GM23338 (cell line): Measurements from ENCODE around the gene SPATS1.

Source experiments
- CREB1 ChIP-seq: fragments of 250-450 bp; sonication (Bioruptor Pico); IDR thresholded peaks from 2 replicates; pipeline ENCODE4 v1.5.0; 2020; ENCODE audit warnings: low read depth, mild to moderate bottlenecking, moderate library complexity
- EZH2 ChIP-seq: fragments of 200-600 bp; sonication (generic); IDR thresholded peaks from one replicate; pipeline ENCODE4 v1.8.0; 2017; ENCODE audit warnings: antibody characterized with exemption, mild to moderate bottlenecking, low read depth; ENCODE audit not compliant: unreplicated experiment
- EZH2phosphoT487 ChIP-seq: fragments of 200-600 bp; sonication (generic); IDR thresholded peaks from one replicate; pipeline ENCODE4 v1.8.1; 2018; ENCODE audit warnings: antibody characterized with exemption; ENCODE audit not compliant: unreplicated experiment
- JUNB ChIP-seq: IDR thresholded peaks from one replicate; pipeline ENCODE4 v1.6.1; 2016; ENCODE audit warnings: antibody characterized with exemption; ENCODE audit not compliant: unreplicated experiment
- NANOG ChIP-seq: IDR thresholded peaks from 2 replicates; pipeline ENCODE4 v1.6.1; 2016; ENCODE audit warnings: antibody characterized with exemption, borderline replicate concordance
- POLR2AphosphoS5 ChIP-seq: IDR thresholded peaks from 2 replicates; pipeline ENCODE4 v1.6.1; 2016; ENCODE audit warnings: antibody characterized with exemption, low read depth
- ZNF114 ChIP-seq: fragments of 250-450 bp; sonication (Bioruptor Pico); IDR thresholded peaks from 2 replicates; pipeline ENCODE4 v1.5.0; 2020; ENCODE audit warnings: mild to moderate bottlenecking, moderate library complexity
- ZNF331 ChIP-seq: fragments of 250-450 bp; sonication (Bioruptor Pico); IDR thresholded peaks from 2 replicates; pipeline ENCODE4 v1.5.0; 2020; ENCODE audit warnings: low read depth, mild to moderate bottlenecking, moderate library complexity
- TF ChIP-seq, protein P1 (sequence below), 2 experiments: fragments of 200-600 bp in 1 of 2; sonication (generic) in 1 of 2; conservative IDR thresholded peaks; 2 replicates each; pipeline versions ENCODE4 v1.5.1 to v1.6.1; 2016 to 2017; ENCODE audit warnings: antibody characterized with exemption in 2 of 2, low read depth in 2 of 2, mild to moderate bottlenecking in 2 of 2, moderate library complexity in 1 of 2
- TF ChIP-seq, protein P2 (sequence below): IDR thresholded peaks from one replicate; pipeline ENCODE4 v1.6.1; 2018; ENCODE audit warnings: antibody characterized with exemption; ENCODE audit not compliant: unreplicated experiment

DNA sequence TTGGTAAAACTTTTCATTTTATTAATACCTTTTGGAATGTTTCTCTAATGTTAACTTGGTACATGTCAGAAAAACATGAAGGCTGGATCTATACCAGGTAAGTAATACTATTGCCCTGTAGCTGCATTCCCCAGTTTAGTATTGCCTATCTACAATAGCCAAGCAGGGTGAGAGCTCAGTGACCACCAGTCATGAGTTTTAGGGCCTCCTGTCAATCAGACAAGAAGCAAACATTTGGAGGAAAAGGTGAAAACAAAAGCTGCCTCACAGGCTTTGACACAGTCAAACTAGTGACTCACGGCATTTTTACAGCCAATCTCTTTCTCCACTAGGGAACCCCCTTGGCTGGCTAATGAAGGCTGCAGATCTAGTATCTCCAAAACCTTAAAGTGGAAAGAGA, 35.5 kb downstream of the SPATS1 start:
- TF ChIP-seq, protein P1, sequence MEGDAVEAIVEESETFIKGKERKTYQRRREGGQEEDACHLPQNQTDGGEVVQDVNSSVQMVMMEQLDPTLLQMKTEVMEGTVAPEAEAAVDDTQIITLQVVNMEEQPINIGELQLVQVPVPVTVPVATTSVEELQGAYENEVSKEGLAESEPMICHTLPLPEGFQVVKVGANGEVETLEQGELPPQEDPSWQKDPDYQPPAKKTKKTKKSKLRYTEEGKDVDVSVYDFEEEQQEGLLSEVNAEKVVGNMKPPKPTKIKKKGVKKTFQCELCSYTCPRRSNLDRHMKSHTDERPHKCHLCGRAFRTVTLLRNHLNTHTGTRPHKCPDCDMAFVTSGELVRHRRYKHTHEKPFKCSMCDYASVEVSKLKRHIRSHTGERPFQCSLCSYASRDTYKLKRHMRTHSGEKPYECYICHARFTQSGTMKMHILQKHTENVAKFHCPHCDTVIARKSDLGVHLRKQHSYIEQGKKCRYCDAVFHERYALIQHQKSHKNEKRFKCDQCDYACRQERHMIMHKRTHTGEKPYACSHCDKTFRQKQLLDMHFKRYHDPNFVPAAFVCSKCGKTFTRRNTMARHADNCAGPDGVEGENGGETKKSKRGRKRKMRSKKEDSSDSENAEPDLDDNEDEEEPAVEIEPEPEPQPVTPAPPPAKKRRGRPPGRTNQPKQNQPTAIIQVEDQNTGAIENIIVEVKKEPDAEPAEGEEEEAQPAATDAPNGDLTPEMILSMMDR (conservative IDR thresholded peaks at IDR 0.05; ENCODE audit: low read depth in 2 of 2), result no peak
- TF ChIP-seq CREB1 (CRISPR knock-in tag) (no peak), POLR2AphosphoS5 (no peak), JUNB (no peak), ZNF331 (CRISPR knock-in tag) (no peak), EZH2 (no peak), ZNF114 (no peak), EZH2phosphoT487 (no peak), NANOG (no peak)
- TF ChIP-seq, protein P2, sequence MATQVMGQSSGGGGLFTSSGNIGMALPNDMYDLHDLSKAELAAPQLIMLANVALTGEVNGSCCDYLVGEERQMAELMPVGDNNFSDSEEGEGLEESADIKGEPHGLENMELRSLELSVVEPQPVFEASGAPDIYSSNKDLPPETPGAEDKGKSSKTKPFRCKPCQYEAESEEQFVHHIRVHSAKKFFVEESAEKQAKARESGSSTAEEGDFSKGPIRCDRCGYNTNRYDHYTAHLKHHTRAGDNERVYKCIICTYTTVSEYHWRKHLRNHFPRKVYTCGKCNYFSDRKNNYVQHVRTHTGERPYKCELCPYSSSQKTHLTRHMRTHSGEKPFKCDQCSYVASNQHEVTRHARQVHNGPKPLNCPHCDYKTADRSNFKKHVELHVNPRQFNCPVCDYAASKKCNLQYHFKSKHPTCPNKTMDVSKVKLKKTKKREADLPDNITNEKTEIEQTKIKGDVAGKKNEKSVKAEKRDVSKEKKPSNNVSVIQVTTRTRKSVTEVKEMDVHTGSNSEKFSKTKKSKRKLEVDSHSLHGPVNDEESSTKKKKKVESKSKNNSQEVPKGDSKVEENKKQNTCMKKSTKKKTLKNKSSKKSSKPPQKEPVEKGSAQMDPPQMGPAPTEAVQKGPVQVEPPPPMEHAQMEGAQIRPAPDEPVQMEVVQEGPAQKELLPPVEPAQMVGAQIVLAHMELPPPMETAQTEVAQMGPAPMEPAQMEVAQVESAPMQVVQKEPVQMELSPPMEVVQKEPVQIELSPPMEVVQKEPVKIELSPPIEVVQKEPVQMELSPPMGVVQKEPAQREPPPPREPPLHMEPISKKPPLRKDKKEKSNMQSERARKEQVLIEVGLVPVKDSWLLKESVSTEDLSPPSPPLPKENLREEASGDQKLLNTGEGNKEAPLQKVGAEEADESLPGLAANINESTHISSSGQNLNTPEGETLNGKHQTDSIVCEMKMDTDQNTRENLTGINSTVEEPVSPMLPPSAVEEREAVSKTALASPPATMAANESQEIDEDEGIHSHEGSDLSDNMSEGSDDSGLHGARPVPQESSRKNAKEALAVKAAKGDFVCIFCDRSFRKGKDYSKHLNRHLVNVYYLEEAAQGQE, result no peak
